ENCODE measurements around the gene HS1BP3.

The HS1BP3 gene

GRCh38 chr2:20674309-20674965 lies 23.5 kb upstream of the HS1BP3 start:
- TF ChIP-seq CTCF (IDR thresholded peaks at IDR 0.05; ENCODE audit: insufficient read depth, low read depth, low read length, missing control alignments) = no peak
- no peak for DNase-seq (ENCODE audit: low read depth)
- H3K4me3 ChIP-seq (ENCODE audit: low read length) = no peak overlapping the region

- DNase-seq (ENCODE audit: low read depth) = no peak
- no peak overlapping the region for H3K4me3 ChIP-seq (ENCODE audit: low read length)
- TF ChIP-seq CTCF (IDR thresholded peaks at IDR 0.05; ENCODE audit: insufficient read depth, low read depth, low read length, missing control alignments) = no peak
Observed at GRCh38 chr2:20673686-20674308, 22.9 kb upstream of the HS1BP3 start.

- no peak overlapping the region for H3K4me3 ChIP-seq (ENCODE audit: low read length)
- DNase-seq (ENCODE audit: low read depth) = no peak
- no peak for TF ChIP-seq CTCF (IDR thresholded peaks at IDR 0.05; ENCODE audit: insufficient read depth, low read depth, low read length, missing control alignments)
Observed at GRCh38 chr2:20672201-20672951, 21.5 kb upstream of the HS1BP3 start.

DNA sequence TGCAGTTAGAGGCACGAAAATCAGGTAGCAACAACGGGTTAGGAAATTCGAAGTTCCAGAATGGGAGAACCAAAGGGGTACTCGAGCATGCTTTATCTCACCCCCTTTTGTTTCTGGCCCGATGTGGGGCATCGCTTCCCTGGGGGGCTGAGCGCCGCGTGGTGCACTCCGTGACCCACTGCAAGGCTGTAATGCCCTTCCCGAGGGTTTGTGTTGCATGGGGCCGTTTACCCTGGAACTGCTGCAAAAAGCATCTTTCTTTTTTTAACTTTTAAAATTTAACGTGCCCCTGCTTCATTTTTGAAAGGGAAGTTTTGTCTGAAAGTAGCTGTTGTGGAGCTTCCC lies 20.8 kb upstream of the HS1BP3 start:
- TF ChIP-seq CTCF (IDR thresholded peaks at IDR 0.05; ENCODE audit: insufficient read depth, low read depth, low read length, missing control alignments) = no peak
- DNase-seq (ENCODE audit: low read depth) = no peak
- H3K4me3 ChIP-seq (ENCODE audit: low read length) = no peak overlapping the region

DNA sequence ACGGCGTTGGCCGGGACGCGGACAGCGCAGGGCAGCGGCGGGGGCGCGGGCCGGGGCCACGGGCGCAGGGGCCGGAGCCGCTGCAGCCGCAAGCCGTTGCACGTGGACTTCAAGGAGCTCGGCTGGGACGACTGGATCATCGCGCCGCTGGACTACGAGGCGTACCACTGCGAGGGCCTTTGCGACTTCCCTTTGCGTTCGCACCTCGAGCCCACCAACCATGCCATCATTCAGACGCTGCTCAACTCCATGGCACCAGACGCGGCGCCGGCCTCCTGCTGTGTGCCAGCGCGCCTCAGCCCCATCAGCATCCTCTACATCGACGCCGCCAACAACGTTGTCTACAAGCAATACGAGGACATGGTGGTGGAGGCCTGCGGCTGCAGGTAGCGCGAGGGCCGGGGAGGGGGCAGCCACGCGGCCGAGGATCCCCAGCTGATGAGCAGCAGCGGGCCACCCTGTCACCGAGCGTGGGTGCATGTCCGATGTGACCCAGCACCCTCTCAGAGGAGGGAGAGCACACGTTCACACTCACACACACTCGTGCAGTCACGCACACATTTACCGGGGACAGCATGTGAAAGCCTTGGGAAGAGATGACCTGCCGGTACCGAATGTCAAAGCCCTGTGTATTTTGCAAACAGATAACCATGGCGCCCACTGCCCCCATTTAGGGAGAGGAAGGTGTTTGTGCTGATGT lies 20.3 kb upstream of the HS1BP3 start:
- no peak for DNase-seq (ENCODE audit: low read depth)
- TF ChIP-seq CTCF (IDR thresholded peaks at IDR 0.05; ENCODE audit: insufficient read depth, low read depth, low read length, missing control alignments) = no peak
- H3K4me3 ChIP-seq (ENCODE audit: low read length) = no peak overlapping the region

- no peak for TF ChIP-seq CTCF (IDR thresholded peaks at IDR 0.05; ENCODE audit: insufficient read depth, low read depth, low read length, missing control alignments)
- no peak for DNase-seq (ENCODE audit: low read depth)
- no peak overlapping the region for H3K4me3 ChIP-seq (ENCODE audit: low read length)
Observed at GRCh38 chr2:20670315-20671035, 19.6 kb upstream of the HS1BP3 start.

All from epithelial cell of esophagus (primary cell).